Measurements from ENCODE around the gene HSD3B7. TPM values are rescaled to one million over a fixed set of nuclear protein-coding genes. Genes with fewer than 3 reads are reported as not detected.
A peak's percentile ranks its signal among the peaks of the same experiment; 100 is the strongest.

The HSD3B7 gene
- total and polyA plus RNA-seq, 2 of the 8 experiments (the other 6 are each of a cell fraction or from before 2014, with no cell fraction given) = 2.9 to 6.6 TPM

GRCh38 chr16:30941600-30942425, 43.2 kb upstream of the HSD3B7 start (continued):
- TF ChIP-seq YY1 (IDR thresholded peaks at IDR 0.05; ENCODE audit: low read depth, low read length) (no peak), MAX (IDR thresholded peaks at IDR 0.05) (peak; percentile 27; the same call in 1 of the 2 replicates), CBX5 (IDR thresholded peaks at IDR 0.05; ENCODE audit: low read depth, low read length) (no peak), RFX5 (IDR thresholded peaks at IDR 0.05; ENCODE audit: borderline replicate concordance, low read depth, low read length) (no peak), KDM5A (IDR thresholded peaks at IDR 0.05; ENCODE audit: low read length) (no peak; the same call in 1 of the 2 replicates), CHD1 (IDR thresholded peaks at IDR 0.05; ENCODE audit: low read depth, low read length) (no peak), SRF (IDR thresholded peaks at IDR 0.05; ENCODE audit: low read depth, low read length) (no peak), TBP (IDR thresholded peaks at IDR 0.05; ENCODE audit: low read depth, low read length) (no peak), RXRA (IDR thresholded peaks at IDR 0.05; ENCODE audit: insufficient read depth, low read depth, low read length) (no peak), POLR2A (IDR thresholded peaks at IDR 0.05; ENCODE audit: control extremely low read depth in 1 of 2, low read depth in 2 of 2, low read length in 2 of 2) (no peak), RBBP5 (IDR thresholded peaks at IDR 0.05; ENCODE audit: borderline replicate concordance, low read depth, low read length) (no peak), SAP30 (IDR thresholded peaks at IDR 0.05; ENCODE audit: insufficient read depth, insufficient replicate concordance, low read length) (no peak), POLR2AphosphoS5 (IDR thresholded peaks at IDR 0.05; ENCODE audit: low read depth, low read length) (0 out of 2 replicates have a peak, but pooled peaks have one; percentile 37), CTBP2 (IDR thresholded peaks at IDR 0.05; ENCODE audit: borderline replicate concordance, insufficient read depth, insufficient read length, low read length) (no peak), ATF2 (IDR thresholded peaks at IDR 0.05; ENCODE audit: low read length) (no peak), RNF2 (IDR thresholded peaks at IDR 0.05; ENCODE audit: borderline replicate concordance, low read depth, low read length, missing control alignments, poor library complexity, severe bottlenecking) (no peak)
- TF ChIP-seq, protein P1, sequence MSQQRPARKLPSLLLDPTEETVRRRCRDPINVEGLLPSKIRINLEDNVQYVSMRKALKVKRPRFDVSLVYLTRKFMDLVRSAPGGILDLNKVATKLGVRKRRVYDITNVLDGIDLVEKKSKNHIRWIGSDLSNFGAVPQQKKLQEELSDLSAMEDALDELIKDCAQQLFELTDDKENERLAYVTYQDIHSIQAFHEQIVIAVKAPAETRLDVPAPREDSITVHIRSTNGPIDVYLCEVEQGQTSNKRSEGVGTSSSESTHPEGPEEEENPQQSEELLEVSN (IDR thresholded peaks at IDR 0.05) = no peak

Measured in H1 (cell line).